ENCODE measurements around the gene BAG5.

DNA sequence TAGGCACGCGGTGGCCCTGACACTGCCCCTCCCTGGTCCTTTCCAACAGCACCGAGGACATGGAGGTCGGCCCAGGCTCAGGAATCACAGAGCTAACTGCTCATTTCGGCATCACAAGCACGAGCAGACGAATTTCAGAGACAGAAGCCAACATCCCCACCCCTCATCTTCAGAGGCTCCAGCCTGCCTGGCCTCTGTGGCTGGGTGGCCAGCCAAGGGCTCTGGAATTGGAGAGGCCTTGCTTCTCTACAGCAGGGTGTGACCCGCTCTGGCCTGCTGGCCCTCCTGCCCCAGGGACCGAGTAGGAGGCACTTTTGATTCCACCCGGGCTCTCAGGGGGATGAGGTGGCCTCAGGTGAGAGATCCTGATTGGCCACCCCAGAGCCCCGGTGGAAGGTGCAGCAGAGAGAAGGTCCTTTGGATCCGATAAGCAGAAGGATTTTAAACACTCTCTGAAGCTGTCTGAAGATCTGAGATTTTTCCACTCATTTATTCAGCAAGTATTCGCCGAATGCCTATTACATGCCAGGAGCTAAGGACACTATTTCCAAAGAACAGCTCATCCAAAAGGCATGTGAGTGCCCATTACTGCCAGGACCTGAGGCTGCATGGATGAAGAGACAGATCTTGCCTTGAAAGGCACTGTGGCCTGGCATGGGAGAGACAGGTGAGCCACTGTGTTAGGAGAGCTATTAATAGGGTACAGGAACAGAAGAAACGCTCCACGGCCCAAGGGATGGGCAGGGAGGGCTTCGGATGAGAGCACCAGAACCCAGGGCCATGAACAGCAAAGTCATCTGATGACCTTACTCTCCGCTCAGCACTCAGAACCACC lies 10.2 kb downstream of the BAG5 start:
- TF ChIP-seq, protein P1, sequence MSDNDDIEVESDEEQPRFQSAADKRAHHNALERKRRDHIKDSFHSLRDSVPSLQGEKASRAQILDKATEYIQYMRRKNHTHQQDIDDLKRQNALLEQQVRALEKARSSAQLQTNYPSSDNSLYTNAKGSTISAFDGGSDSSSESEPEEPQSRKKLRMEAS (IDR thresholded peaks at IDR 0.05) = no peak
- TF ChIP-seq, protein P2, sequence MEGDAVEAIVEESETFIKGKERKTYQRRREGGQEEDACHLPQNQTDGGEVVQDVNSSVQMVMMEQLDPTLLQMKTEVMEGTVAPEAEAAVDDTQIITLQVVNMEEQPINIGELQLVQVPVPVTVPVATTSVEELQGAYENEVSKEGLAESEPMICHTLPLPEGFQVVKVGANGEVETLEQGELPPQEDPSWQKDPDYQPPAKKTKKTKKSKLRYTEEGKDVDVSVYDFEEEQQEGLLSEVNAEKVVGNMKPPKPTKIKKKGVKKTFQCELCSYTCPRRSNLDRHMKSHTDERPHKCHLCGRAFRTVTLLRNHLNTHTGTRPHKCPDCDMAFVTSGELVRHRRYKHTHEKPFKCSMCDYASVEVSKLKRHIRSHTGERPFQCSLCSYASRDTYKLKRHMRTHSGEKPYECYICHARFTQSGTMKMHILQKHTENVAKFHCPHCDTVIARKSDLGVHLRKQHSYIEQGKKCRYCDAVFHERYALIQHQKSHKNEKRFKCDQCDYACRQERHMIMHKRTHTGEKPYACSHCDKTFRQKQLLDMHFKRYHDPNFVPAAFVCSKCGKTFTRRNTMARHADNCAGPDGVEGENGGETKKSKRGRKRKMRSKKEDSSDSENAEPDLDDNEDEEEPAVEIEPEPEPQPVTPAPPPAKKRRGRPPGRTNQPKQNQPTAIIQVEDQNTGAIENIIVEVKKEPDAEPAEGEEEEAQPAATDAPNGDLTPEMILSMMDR (IDR thresholded peaks at IDR 0.05; ENCODE audit: control extremely low read depth in 1 of 3, insufficient read depth in 1 of 3, low read depth in 1 of 3, low read length in 3 of 3) = no peak

Measured in H1 (cell line).